ENCODE data around the gene RPS6KA4.
"Not testable (repeated sequence)": the region's sequence is repeated elsewhere in the genome, so short reads cannot be mapped to it uniquely, and the experiment has no call there.

GRCh38 chr11:64315667-64316526 is 43.1 kb upstream of the RPS6KA4 start:
- not testable (repeated sequence) for TF ChIP-seq CTCF, POLR2A, EP300 (IDR thresholded peaks at IDR 0.05)
